H1 (cell line): ENCODE data around the gene CSRNP3. TPM values are rescaled to one million over a fixed set of nuclear protein-coding genes. Genes with fewer than 3 reads are reported as not detected.

Experiments used
- CTCF ChIA-PET: fragments of 300-600 bp; sonication (Branson Sonifier 250); formaldehyde crosslinking; loops from one replicate; lab custom pipeline; 2021; ENCODE audit not compliant: partially characterized antibody; lab: Charles Lee
- POLR2A ChIA-PET: fragments of 300-600 bp; sonication (Branson Sonifier 250); formaldehyde crosslinking; loops from one replicate; lab custom pipeline; 2021; ENCODE audit warnings: inconsistent platforms; ENCODE audit not compliant: partially characterized antibody; lab: Charles Lee
- DNase-seq, 2 experiments: peaks; one replicate each; pipeline versions ENCODE4 v3.0.0 to v3.0.0-alpha.2; 2010 to 2022; ENCODE audit warnings: low spot score in 2 of 2, low read depth in 1 of 2, mixed read lengths in 1 of 2
- FAIRE-seq: peaks from 2 replicates; lab custom pipeline; 2011; peaks lifted over from hg19 to GRCh38; lab: Jason Lieb, UNC
- H2AFZ ChIP-seq: 2 replicates; pipeline ENCODE4 v1.8.1; 2012; ENCODE audit warnings: low read length, inconsistent platforms
- H2AK5ac ChIP-seq: 2 replicates; pipeline ENCODE4 v1.6.1; 2013; ENCODE audit warnings: low read depth, low read length
- H2BK120ac ChIP-seq: replicated peaks from 2 replicates; pipeline ENCODE3; 2013; ENCODE audit warnings: low read depth, low read length, inconsistent platforms
- H2BK12ac ChIP-seq: 2 replicates; pipeline ENCODE4 v1.6.1; 2013; ENCODE audit warnings: low read depth, low read length
- H2BK15ac ChIP-seq: 2 replicates; pipeline ENCODE4 v1.6.1; 2013; ENCODE audit warnings: low read length
- H2BK20ac ChIP-seq: 2 replicates; pipeline ENCODE4 v1.6.1; 2013; ENCODE audit warnings: low read length
- H2BK5ac ChIP-seq: 2 replicates; pipeline ENCODE4 v1.6.1; 2013; ENCODE audit warnings: low read depth, low read length
- H3K14ac ChIP-seq: 2 replicates; pipeline ENCODE4 v1.6.1; 2013; ENCODE audit warnings: inconsistent platforms; ENCODE audit not compliant: insufficient read length
- H3K18ac ChIP-seq: 2 replicates; pipeline ENCODE4 v1.6.1; 2013; ENCODE audit warnings: low read length; ENCODE audit errors: extremely low read depth
- H3K23ac ChIP-seq: 2 replicates; pipeline ENCODE4 v1.6.1; 2013; ENCODE audit warnings: inconsistent platforms; ENCODE audit not compliant: insufficient read length
- H3K23me2 ChIP-seq: 2 replicates; pipeline ENCODE4 v1.6.1; 2013; ENCODE audit warnings: low read depth, low read length
- H3K27ac ChIP-seq: 2 replicates; pipeline ENCODE4 v1.6.1; 2011; ENCODE audit warnings: low read depth, low read length, inconsistent platforms
- H3K27me3 ChIP-seq, 4 experiments: replicated peaks in 1 of 4; 1 replicate in 1 of 4; 2 replicates in 3 of 4; pipeline versions ENCODE4 v1.6.1 to v1.8.1; 2011 to 2013; ENCODE audit warnings: low read length in 3 of 4, mild to moderate bottlenecking in 3 of 4, inconsistent platforms in 2 of 4, mixed read lengths in 2 of 4, moderate library complexity in 1 of 4; ENCODE audit not compliant: control insufficient read depth in 3 of 4, insufficient read depth in 3 of 4; ENCODE audit errors: extremely low read depth in 1 of 4
- H3K36me3 ChIP-seq, 4 experiments: 2 replicates each; pipeline versions ENCODE4 v1.6.1 to v1.8.1; 2011 to 2013; ENCODE audit warnings: mild to moderate bottlenecking in 4 of 4, low read length in 3 of 4, moderate library complexity in 2 of 4, control low read depth in 1 of 4, inconsistent platforms in 1 of 4; ENCODE audit not compliant: insufficient read depth in 4 of 4, control insufficient read depth in 2 of 4
- H3K4ac ChIP-seq: replicated peaks from 2 replicates; pipeline ENCODE3; 2013; ENCODE audit warnings: low read length, low read depth, mixed read lengths, inconsistent platforms; ENCODE audit not compliant: insufficient read length
- H3K4me1 ChIP-seq, 4 experiments: replicated peaks in 1 of 4; 1 replicate in 1 of 4; 2 replicates in 3 of 4; pipeline versions ENCODE4 v1.6.1 to v1.8.1; 2011 to 2013; ENCODE audit warnings: low read length in 3 of 4, inconsistent platforms in 2 of 4, mixed read lengths in 1 of 4; ENCODE audit not compliant: insufficient read depth in 4 of 4, control insufficient read depth in 3 of 4
- H3K4me2 ChIP-seq, 2 experiments: 2 replicates each; pipeline versions ENCODE4 v1.6.1 to v1.8.1; 2011 to 2013; ENCODE audit warnings: low read depth in 2 of 2, low read length in 2 of 2, control low read depth in 1 of 2, inconsistent platforms in 1 of 2, mild to moderate bottlenecking in 1 of 2; ENCODE audit not compliant: insufficient read depth in 1 of 2
- H3K4me3 ChIP-seq, 4 experiments: fragments of 200-600, 300-600 bp in 1 of 4; sonication (generic), shearing (Covaris generic), sonication (Bioruptor Twin) in 1 of 4; 2 replicates each; pipeline versions ENCODE4 v1.5.1 to v1.8.1; 2011 to 2016; ENCODE audit warnings: low read length in 4 of 4, low read depth in 3 of 4, control low read depth in 2 of 4, inconsistent platforms in 2 of 4, mild to moderate bottlenecking in 2 of 4, mixed read lengths in 1 of 4, moderate library complexity in 1 of 4; ENCODE audit not compliant: insufficient read depth in 2 of 4; ENCODE audit errors: extremely low read depth in 1 of 4
- H3K56ac ChIP-seq: replicated peaks from 2 replicates; pipeline ENCODE3; 2013; ENCODE audit warnings: low read depth, mild to moderate bottlenecking, mixed read lengths, low read length, inconsistent platforms; ENCODE audit not compliant: insufficient read length
- H3K79me1 ChIP-seq: 2 replicates; pipeline ENCODE4 v1.6.1; 2013; ENCODE audit warnings: low read depth, low read length, control low read depth
- H3K79me2 ChIP-seq, 2 experiments: 2 replicates each; pipeline versions ENCODE4 v1.6.1 to v1.8.1; 2012 to 2013; ENCODE audit warnings: low read length in 2 of 2, mild to moderate bottlenecking in 2 of 2, inconsistent platforms in 1 of 2; ENCODE audit not compliant: insufficient read depth in 2 of 2, control insufficient read depth in 1 of 2
- H3K9ac ChIP-seq, 4 experiments: replicated peaks in 1 of 4; 1 replicate in 1 of 4; 2 replicates in 3 of 4; pipeline versions ENCODE4 v1.6.1 to v1.8.1; 2011 to 2013; ENCODE audit warnings: low read depth in 3 of 4, low read length in 3 of 4, control low read depth in 2 of 4, mild to moderate bottlenecking in 2 of 4, moderate library complexity in 2 of 4, inconsistent platforms in 1 of 4; ENCODE audit errors: extremely low read depth in 1 of 4
- H3K9me3 ChIP-seq, 2 experiments: 2 replicates each; pipeline versions ENCODE4 v1.6.1 to v1.8.1; 2012 to 2013; ENCODE audit warnings: mild to moderate bottlenecking in 2 of 2, moderate library complexity in 2 of 2, control low read depth in 1 of 2, inconsistent platforms in 1 of 2, low read depth in 1 of 2, low read length in 1 of 2, mixed read lengths in 1 of 2; ENCODE audit not compliant: insufficient read depth in 2 of 2
- H4K20me1 ChIP-seq, 2 experiments: replicated peaks in 1 of 2; 2 replicates each; pipeline versions ENCODE3 to v1.8.1; 2011 to 2013; ENCODE audit warnings: inconsistent platforms in 2 of 2, low read length in 2 of 2, mild to moderate bottlenecking in 1 of 2; ENCODE audit not compliant: insufficient read depth in 2 of 2, control insufficient read depth in 1 of 2
- H4K5ac ChIP-seq: 2 replicates; pipeline ENCODE4 v1.6.1; 2013; ENCODE audit warnings: low read length, low read depth, mixed read lengths, inconsistent platforms; ENCODE audit not compliant: insufficient read length
- H4K8ac ChIP-seq: 2 replicates; pipeline ENCODE4 v1.8.0; 2013; ENCODE audit warnings: mild to moderate bottlenecking, moderate library complexity, low read length, inconsistent platforms; ENCODE audit not compliant: insufficient read depth; ENCODE audit errors: extremely low read depth
- H4K91ac ChIP-seq: replicated peaks from 2 replicates; pipeline ENCODE3; 2013; ENCODE audit warnings: low read length, mixed read lengths, inconsistent platforms; ENCODE audit not compliant: insufficient read length
- CHD1 ChIP-seq: IDR thresholded peaks from 2 replicates; pipeline ENCODE4 v1.6.1; 2012; ENCODE audit warnings: low read depth, low read length, improper control_type of control experiment
- HDAC2 ChIP-seq, 2 experiments: fragments of 300-600 bp in 1 of 2; sonication (generic) in 1 of 2; IDR thresholded peaks; 2 replicates each; pipeline ENCODE4 v1.6.1; 2011 to 2012; ENCODE audit warnings: low read depth in 2 of 2, low read length in 2 of 2, mild to moderate bottlenecking in 2 of 2, moderate library complexity in 2 of 2, borderline replicate concordance in 1 of 2, inconsistent platforms in 1 of 2
- JUND ChIP-seq: IDR thresholded peaks from 2 replicates; pipeline ENCODE4 v1.6.1; 2011; ENCODE audit warnings: mild to moderate bottlenecking, improper control_type of control experiment, low read length
- MAFK ChIP-seq: IDR thresholded peaks from 2 replicates; pipeline ENCODE4 v1.6.1; 2012; ENCODE audit warnings: low read depth, mild to moderate bottlenecking, improper control_type of control experiment, low read length
- RXRA ChIP-seq: IDR thresholded peaks from 2 replicates; pipeline ENCODE4 v1.6.1; 2011; ENCODE audit warnings: low read depth, mild to moderate bottlenecking, low read length, moderate library complexity; ENCODE audit not compliant: insufficient read depth
- SIRT6 ChIP-seq: IDR thresholded peaks from one replicate; pipeline ENCODE4 v1.7.1; 2012; ENCODE audit warnings: low read length, inconsistent platforms
- SUZ12 ChIP-seq: fragments of 200-600 bp; sonication (generic); IDR thresholded peaks from 2 replicates; pipeline ENCODE4 v1.6.1; 2012; ENCODE audit warnings: mild to moderate bottlenecking, inconsistent platforms, low read length, moderate library complexity, mixed read lengths
- TAF1 ChIP-seq: IDR thresholded peaks from 2 replicates; pipeline ENCODE4 v1.6.1; 2011; ENCODE audit warnings: mild to moderate bottlenecking, low read depth, low read length
- TAF7 ChIP-seq: optimal IDR thresholded peaks from 2 replicates; pipeline ENCODE3; 2011; ENCODE audit warnings: low read depth, mild to moderate bottlenecking, inconsistent platforms, low read length, moderate library complexity, borderline replicate concordance
- WGBS, 2 experiments: shearing (Covaris generic) in 1 of 2; methylation state at CpG; one replicate each; pipeline versions ENCODE4 v1.1.6 to v1.1.7; 2013 to 2015; ENCODE audit warnings: low lambda C conversion rate in 2 of 2, mixed read lengths in 2 of 2, inconsistent platforms in 1 of 2, low coverage in 1 of 2, missing lambda C conversion rate in 1 of 2; ENCODE audit not compliant: insufficient replicate concordance in 2 of 2, insufficient coverage in 1 of 2, insufficient read length in 1 of 2; ENCODE audit errors: extremely low coverage in 1 of 2, missing lambda C conversion rate in 1 of 2; 5-methylcytosine and 5-hydroxymethylcytosine counted together
- polyA plus RNA-seq, 7 experiments: library from polyadenylated mRNA; depleted of rRNA in 3 of 7; stranded (reverse) in 5 of 7; unstranded in 2 of 7; fragments of >200 nt in 5 of 7; fragments of 200-250 nt in 2 of 7; gene quantifications; 1 replicate in 5 of 7; 2 replicates in 1 of 7; 4 replicates in 1 of 7; pipeline versions ENCODE4 v1.2.1 to v1.2.3, GENCODE V29; 2011 to 2013; ENCODE audit warnings: missing spikeins in 2 of 7, mixed read lengths in 2 of 7
- total RNA-seq: library from RNA; stranded (reverse); fragmentation: NEBNext Ultra II Directional; extraction: Animal tissue kit (Norgen Biotek cat#: 25700); gene quantifications from 2 replicates; pipeline ENCODE4 v1.2.1, GENCODE V29; 2021
- TF ChIP-seq, protein P1 (sequence below), 3 experiments: IDR thresholded peaks; 1 replicate in 2 of 3; 2 replicates in 1 of 3; pipeline versions ENCODE4 v1.5.1 to v1.6.1; 2011; ENCODE audit warnings: low read length in 3 of 3, mild to moderate bottlenecking in 3 of 3, inconsistent platforms in 2 of 3, low read depth in 1 of 3, moderate library complexity in 1 of 3; ENCODE audit not compliant: insufficient read depth in 1 of 3; ENCODE audit errors: control extremely low read depth in 1 of 3

CSRNP3 gene
- total and polyA plus RNA-seq, 2 of the 8 experiments (the other 6 are each of a cell fraction or from before 2014, with no cell fraction given), result 1.3 to 6.5 TPM

- Histone ChIP-seq H3K36me3 (no peaks in the 10 kb centered on the region), H3K18ac (no peak overlapping the region; the same call in 1 of the 2 replicates), H2AFZ (no peak overlapping the region), H3K23ac (no peak overlapping the region), H3K9ac (no peak overlapping the region), H3K4ac (no peak overlapping the region), H2BK5ac (no peak overlapping the region; the same call in 1 of the 2 replicates), H2BK12ac (no peak overlapping the region), H2AK5ac (no peak overlapping the region), H3K27me3 (no peaks in the 10 kb centered on the region), H4K91ac (no peak overlapping the region), H3K56ac (no peak overlapping the region), H3K4me1 (no peaks in the 10 kb centered on the region), H4K5ac (no peak overlapping the region), H3K4me3 (no peak overlapping the region), H2BK120ac (no peak overlapping the region), H3K4me2 (no peak overlapping the region), H2BK20ac (peak overlapping the region; percentile 72; the same call in 1 of the 2 replicates), H3K79me1 (no peaks in the 10 kb centered on the region), H3K14ac (no peak overlapping the region), H3K79me2 (no peaks in the 10 kb centered on the region), H4K8ac (no peak overlapping the region), H2BK15ac (no peak overlapping the region), H3K23me2 (no peaks in the 10 kb centered on the region), H3K27ac (no peak overlapping the region), H3K9me3 (no peaks in the 10 kb centered on the region), H4K20me1 (no peaks in the 10 kb centered on the region)
- 92% methylated on average over 1 of the region's 1 CpG; no CpG with 5 or more reads in 1 of the 2 experiments for WGBS, 2 experiments
- DNase-seq (no peak), FAIRE-seq (no peak)
- POLR2A ChIA-PET, result no interaction called here
- CTCF ChIA-PET, result interaction anchor here (0.7 to 1.0 kb wide), 2 partner anchors 18 to 186 kb away, joined by 3 to 4 read pairs; no protein-coding TSS in a partner anchor
- TF ChIP-seq TAF1 (no peak), JUND (no peak), CHD1 (no peak), RXRA (no peak), TAF7 (no peak), SIRT6 (no peak), HDAC2 (IDR thresholded peaks at IDR 0.05; ENCODE audit: borderline replicate concordance in 1 of 2, low read depth in 2 of 2, low read length in 2 of 2) (no peak), MAFK (no peak), SUZ12 (no peak)
- TF ChIP-seq, protein P1, sequence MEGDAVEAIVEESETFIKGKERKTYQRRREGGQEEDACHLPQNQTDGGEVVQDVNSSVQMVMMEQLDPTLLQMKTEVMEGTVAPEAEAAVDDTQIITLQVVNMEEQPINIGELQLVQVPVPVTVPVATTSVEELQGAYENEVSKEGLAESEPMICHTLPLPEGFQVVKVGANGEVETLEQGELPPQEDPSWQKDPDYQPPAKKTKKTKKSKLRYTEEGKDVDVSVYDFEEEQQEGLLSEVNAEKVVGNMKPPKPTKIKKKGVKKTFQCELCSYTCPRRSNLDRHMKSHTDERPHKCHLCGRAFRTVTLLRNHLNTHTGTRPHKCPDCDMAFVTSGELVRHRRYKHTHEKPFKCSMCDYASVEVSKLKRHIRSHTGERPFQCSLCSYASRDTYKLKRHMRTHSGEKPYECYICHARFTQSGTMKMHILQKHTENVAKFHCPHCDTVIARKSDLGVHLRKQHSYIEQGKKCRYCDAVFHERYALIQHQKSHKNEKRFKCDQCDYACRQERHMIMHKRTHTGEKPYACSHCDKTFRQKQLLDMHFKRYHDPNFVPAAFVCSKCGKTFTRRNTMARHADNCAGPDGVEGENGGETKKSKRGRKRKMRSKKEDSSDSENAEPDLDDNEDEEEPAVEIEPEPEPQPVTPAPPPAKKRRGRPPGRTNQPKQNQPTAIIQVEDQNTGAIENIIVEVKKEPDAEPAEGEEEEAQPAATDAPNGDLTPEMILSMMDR (IDR thresholded peaks at IDR 0.05; ENCODE audit: control extremely low read depth in 1 of 3, insufficient read depth in 1 of 3, low read depth in 1 of 3, low read length in 3 of 3), result no peak
These were observed 246.6 kb downstream of the CSRNP3 start for GRCh38 chr2:165716091-165716490.
